ENCODE results near the gene SPTLC1.
"Not testable (repeated sequence)": the region's sequence is repeated elsewhere in the genome, so short reads cannot be mapped to it uniquely, and the experiment has no call there.

The SPTLC1 gene

DNA sequence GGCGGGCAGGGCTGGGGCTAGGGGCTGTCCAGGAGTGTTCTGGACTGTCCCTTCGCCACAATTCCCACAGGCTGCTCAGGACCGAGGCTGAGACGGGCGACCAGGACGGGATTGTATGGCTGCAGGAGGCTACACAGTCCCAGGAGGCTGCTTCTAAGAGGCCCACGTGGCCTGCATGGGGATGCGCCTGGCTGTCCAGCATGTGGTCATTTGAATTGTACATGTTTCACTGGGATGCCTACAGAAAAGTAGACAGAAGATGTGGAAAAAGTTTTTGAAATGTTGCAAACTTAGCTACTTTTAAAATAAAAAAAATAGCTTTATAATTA lies 32.6 kb upstream of the SPTLC1 start:
- Histone ChIP-seq H3K27me3 (peaks cover 13% of the 10 kb centered on the region), H3K36me3 (no peaks in the 10 kb centered on the region), H3K9me3 (no peaks in the 10 kb centered on the region), H3K27ac (no peak overlapping the region), H3K4me1 (ENCODE audit: control insufficient read depth in 1 of 2, insufficient read depth in 1 of 2, low read depth in 1 of 2, low read length in 1 of 2) (peaks cover 12% of the 10 kb centered on the region in 2 experiments), H3K4me3 (ENCODE audit: low read depth in 1 of 2, low read length in 1 of 2) (no peak overlapping the region)
- TF ChIP-seq, protein P1, sequence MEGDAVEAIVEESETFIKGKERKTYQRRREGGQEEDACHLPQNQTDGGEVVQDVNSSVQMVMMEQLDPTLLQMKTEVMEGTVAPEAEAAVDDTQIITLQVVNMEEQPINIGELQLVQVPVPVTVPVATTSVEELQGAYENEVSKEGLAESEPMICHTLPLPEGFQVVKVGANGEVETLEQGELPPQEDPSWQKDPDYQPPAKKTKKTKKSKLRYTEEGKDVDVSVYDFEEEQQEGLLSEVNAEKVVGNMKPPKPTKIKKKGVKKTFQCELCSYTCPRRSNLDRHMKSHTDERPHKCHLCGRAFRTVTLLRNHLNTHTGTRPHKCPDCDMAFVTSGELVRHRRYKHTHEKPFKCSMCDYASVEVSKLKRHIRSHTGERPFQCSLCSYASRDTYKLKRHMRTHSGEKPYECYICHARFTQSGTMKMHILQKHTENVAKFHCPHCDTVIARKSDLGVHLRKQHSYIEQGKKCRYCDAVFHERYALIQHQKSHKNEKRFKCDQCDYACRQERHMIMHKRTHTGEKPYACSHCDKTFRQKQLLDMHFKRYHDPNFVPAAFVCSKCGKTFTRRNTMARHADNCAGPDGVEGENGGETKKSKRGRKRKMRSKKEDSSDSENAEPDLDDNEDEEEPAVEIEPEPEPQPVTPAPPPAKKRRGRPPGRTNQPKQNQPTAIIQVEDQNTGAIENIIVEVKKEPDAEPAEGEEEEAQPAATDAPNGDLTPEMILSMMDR (IDR thresholded peaks at IDR 0.05), result no peak

DNA sequence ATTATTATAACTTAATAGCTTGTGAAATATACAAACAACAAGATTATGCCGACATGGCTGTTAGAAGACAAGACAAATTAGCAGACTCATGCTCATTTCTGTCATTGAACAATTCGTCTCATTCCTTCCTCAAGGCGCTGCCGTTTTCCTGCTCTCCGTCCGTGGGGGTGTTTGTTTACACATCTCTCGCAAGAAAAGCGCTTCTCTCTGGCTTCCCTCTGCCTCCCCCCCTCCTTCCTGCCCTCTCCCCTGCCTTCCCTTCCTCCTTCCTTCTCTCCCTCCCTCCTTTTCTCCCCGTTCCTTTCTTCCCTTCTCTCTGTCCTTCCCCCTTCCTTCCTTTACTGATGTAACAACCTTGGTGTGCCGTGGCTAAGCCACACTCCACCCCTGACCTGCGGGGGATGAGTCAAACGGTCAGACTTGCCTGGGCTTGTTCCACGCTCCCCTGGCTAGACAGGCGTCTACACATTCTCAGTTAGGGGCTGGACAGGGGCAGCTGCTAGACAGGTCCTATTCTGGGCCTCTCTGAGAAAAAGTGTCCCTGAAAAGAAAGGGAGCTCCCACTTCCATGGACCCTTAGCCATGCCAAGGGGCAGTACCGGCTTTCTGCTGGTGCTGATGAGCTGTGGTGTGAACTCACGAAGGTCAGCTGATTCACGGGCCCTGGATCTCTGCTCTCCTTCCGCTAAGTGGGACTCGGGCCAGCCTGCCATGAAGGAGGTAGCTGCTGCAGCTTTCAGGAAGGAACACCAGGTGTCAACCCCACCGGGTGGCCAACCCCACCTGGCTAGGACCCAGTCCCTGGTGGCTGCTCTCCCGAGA lies 32.0 kb upstream of the SPTLC1 start:
- Histone ChIP-seq H3K9me3 (no peaks in the 10 kb centered on the region), H3K4me3 (ENCODE audit: low read depth in 1 of 2, low read length in 1 of 2) (no peak overlapping the region), H3K27ac (no peak overlapping the region), H3K36me3 (no peaks in the 10 kb centered on the region), H3K27me3 (peaks cover 19% of the 10 kb centered on the region), H3K4me1 (ENCODE audit: control insufficient read depth in 1 of 2, insufficient read depth in 1 of 2, low read depth in 1 of 2, low read length in 1 of 2) (peaks cover 12% of the 10 kb centered on the region in 2 experiments)
- TF ChIP-seq, protein P1 (IDR thresholded peaks at IDR 0.05), result no peak

DNA sequence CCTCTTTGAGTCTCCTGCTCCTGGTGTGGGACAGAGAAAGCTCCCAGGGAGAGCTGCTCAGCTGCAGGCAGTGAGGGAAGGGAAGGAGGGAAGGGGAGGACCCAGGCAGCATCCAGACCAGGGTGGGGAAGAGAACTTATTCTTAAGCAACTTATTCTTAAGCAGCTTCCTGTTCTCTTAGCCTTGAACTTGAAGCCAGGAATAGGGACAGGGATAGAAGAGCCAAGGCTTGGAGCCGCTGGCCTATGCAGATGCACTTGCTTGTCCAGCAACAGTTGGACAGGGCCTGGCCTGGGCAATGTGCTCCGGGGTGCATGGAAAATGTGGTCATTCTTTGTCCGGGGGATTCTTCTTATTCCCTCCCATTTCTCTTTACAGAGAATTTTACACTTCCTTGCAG lies 31.4 kb upstream of the SPTLC1 start:
- no peak overlapping the region for H3K27ac ChIP-seq
- H3K9me3 ChIP-seq, result no peaks in the 10 kb centered on the region
- H3K36me3 ChIP-seq, result no peaks in the 10 kb centered on the region
- H3K4me1 ChIP-seq (ENCODE audit: control insufficient read depth in 1 of 2, insufficient read depth in 1 of 2, low read depth in 1 of 2, low read length in 1 of 2), result peaks cover 12% of the 10 kb centered on the region in 2 experiments
- TF ChIP-seq, protein P1 (IDR thresholded peaks at IDR 0.05), result no peak
- no peak overlapping the region for H3K4me3 ChIP-seq (ENCODE audit: low read depth in 1 of 2, low read length in 1 of 2)
- peaks cover 25% of the 10 kb centered on the region for H3K27me3 ChIP-seq

DNA sequence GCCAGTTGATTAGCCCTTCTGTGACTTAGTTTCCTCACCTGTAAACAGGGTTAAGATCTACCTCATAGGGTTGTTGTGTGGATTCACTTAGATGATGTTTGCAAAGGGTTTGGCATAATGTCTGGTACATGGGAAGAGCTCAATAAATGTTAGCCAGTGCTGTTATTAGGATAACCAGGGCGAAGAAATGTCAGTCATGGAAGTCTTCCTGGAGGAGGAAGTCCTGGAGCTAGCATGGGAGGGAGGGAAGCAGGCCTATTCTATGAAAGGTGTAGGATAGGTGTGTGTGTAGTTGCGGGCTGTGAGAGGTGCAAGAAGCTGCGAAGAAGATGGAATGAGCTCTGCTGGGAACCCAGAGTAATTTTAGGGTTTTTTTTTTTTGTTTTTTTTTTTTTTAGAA lies 30.6 kb upstream of the SPTLC1 start:
- Histone ChIP-seq H3K27me3 (peaks cover 34% of the 10 kb centered on the region), H3K4me1 (ENCODE audit: control insufficient read depth in 1 of 2, insufficient read depth in 1 of 2, low read depth in 1 of 2, low read length in 1 of 2) (peaks cover 12 to 20% of the 10 kb centered on the region in 2 experiments)
- not testable (repeated sequence) for H3K9me3 ChIP-seq; H3K36me3 ChIP-seq; H3K4me3 ChIP-seq (ENCODE audit: low read depth in 1 of 2, low read length in 1 of 2); H3K27ac ChIP-seq

DNA sequence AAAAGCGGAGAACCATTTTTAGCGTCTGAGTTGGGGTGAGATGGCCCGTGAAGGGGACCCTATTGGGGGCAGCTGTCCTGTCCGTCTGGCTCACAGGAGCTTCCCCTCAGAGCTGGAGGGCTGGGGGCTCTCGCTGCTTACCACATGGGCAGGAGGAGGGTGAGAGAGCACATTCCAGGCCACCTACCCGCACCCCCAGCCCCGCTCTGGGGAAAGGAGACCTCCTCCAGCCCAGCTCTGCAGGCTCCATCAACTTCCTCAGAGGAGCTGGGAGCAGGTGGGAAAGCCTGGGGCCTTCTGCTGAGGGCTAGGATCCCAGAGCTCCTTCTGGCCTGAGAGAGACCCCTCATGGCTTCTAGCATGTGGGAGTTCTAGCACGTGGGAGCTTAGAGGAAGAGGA lies 27.1 kb upstream of the SPTLC1 start:
- Histone ChIP-seq H3K4me3 (ENCODE audit: low read depth in 1 of 2, low read length in 1 of 2) (no peak overlapping the region), H3K4me1 (ENCODE audit: control insufficient read depth in 1 of 2, insufficient read depth in 1 of 2, low read depth in 1 of 2, low read length in 1 of 2) (peaks cover 18 to 31% of the 10 kb centered on the region in 2 experiments), H3K9me3 (no peaks in the 10 kb centered on the region), H3K36me3 (no peaks in the 10 kb centered on the region), H3K27me3 (peaks cover 41% of the 10 kb centered on the region), H3K27ac (no peak overlapping the region)
- TF ChIP-seq, protein P1 (IDR thresholded peaks at IDR 0.05), result no peak

Data from neutrophil (primary cell).